ENCODE measurements around the gene LSP1. TPM values are rescaled to one million over a fixed set of nuclear protein-coding genes. Genes with fewer than 3 reads are reported as not detected.

The LSP1 gene
- total and polyA plus RNA-seq, 2 of the 8 experiments (the other 6 are each of a cell fraction or from before 2014, with no cell fraction given), result 0.03 TPM; not detected in 1

DNA sequence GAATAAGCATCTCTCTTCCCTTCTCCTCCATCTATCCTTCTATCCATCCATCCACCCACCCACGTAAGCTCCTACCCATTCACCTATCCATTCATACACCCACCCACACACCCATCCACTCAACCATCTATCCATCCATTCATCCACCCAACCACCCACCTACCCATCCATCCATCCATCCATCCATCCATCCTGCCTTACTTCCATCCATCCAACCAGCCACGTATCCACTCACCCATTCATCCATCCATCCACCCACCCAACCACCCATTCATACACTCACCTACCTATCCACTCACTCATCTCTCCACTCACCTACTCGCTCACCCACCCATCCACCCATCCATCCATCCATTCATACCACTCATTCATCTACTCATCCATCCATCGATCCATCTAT, 79.8 kb downstream of the LSP1 start:
- Histone ChIP-seq H4K8ac (ENCODE audit: extremely low read depth, insufficient read depth, low read length) (no peak overlapping the region), H3K9ac (replicated peaks in 1 of 4; ENCODE audit: extremely low read depth in 1 of 4, low read depth in 3 of 4, low read length in 3 of 4) (no peak overlapping the region), H3K36me3 (ENCODE audit: control insufficient read depth in 2 of 4, insufficient read depth in 4 of 4, low read length in 3 of 4) (no peaks in the 10 kb centered on the region), H4K20me1 (replicated peaks in 1 of 2; ENCODE audit: control insufficient read depth in 1 of 2, insufficient read depth in 2 of 2, low read length in 2 of 2) (no peaks in the 10 kb centered on the region), H2BK20ac (ENCODE audit: low read length) (no peak overlapping the region), H2AK5ac (ENCODE audit: low read depth, low read length) (no peak overlapping the region), H2BK15ac (ENCODE audit: low read length) (no peak overlapping the region), H3K14ac (ENCODE audit: insufficient read length) (no peak overlapping the region), H2BK120ac (replicated peaks; ENCODE audit: low read depth, low read length) (no peak overlapping the region), H3K23ac (ENCODE audit: insufficient read length) (no peak overlapping the region), H3K4ac (replicated peaks; ENCODE audit: insufficient read length, low read depth, low read length) (no peak overlapping the region), H2BK12ac (ENCODE audit: low read depth, low read length) (no peak overlapping the region), H2AFZ (ENCODE audit: low read length) (no peak overlapping the region), H3K18ac (ENCODE audit: extremely low read depth, low read length) (no peak overlapping the region), H4K5ac (ENCODE audit: insufficient read length, low read depth, low read length) (no peak overlapping the region), H2BK5ac (ENCODE audit: low read depth, low read length) (no peak overlapping the region), H3K27ac (ENCODE audit: low read depth, low read length) (no peak overlapping the region), H3K27me3 (replicated peaks in 1 of 4; ENCODE audit: control insufficient read depth in 3 of 4, extremely low read depth in 1 of 4, insufficient read depth in 3 of 4, low read length in 3 of 4) (no peaks in the 10 kb centered on the region), H3K79me1 (ENCODE audit: low read depth, low read length) (no peaks in the 10 kb centered on the region), H4K91ac (replicated peaks; ENCODE audit: insufficient read length, low read length) (no peak overlapping the region), H3K4me3 (ENCODE audit: extremely low read depth in 1 of 4, insufficient read depth in 2 of 4, low read depth in 3 of 4, low read length in 4 of 4) (no peak overlapping the region), H3K4me2 (ENCODE audit: insufficient read depth in 1 of 2, low read depth in 2 of 2, low read length in 2 of 2) (no peak overlapping the region), H3K4me1 (replicated peaks in 1 of 4; ENCODE audit: control insufficient read depth in 3 of 4, insufficient read depth in 4 of 4, low read length in 3 of 4) (no peaks in the 10 kb centered on the region; a peak in 1 of 7 replicates), H3K79me2 (ENCODE audit: control insufficient read depth in 1 of 2, insufficient read depth in 2 of 2, low read length in 2 of 2) (no peaks in the 10 kb centered on the region), H3K23me2 (ENCODE audit: low read depth, low read length) (peaks cover 4% of the 10 kb centered on the region; the same call in 1 of the 2 replicates), H3K9me3 (ENCODE audit: insufficient read depth in 2 of 2, low read depth in 1 of 2, low read length in 1 of 2) (no peaks in the 10 kb centered on the region), H3K56ac (replicated peaks; ENCODE audit: insufficient read length, low read depth, low read length) (peak overlapping the region; percentile 53)
- FAIRE-seq, result no peak
- WGBS, 2 experiments (ENCODE audit: extremely low coverage in 1 of 2, insufficient coverage in 1 of 2, insufficient read length in 1 of 2, insufficient replicate concordance in 2 of 2, low coverage in 1 of 2, low lambda C conversion rate in 2 of 2, missing lambda C conversion rate in 1 of 2), result 84 to 100% methylated on average over 3 to 4 of the region's 4 CpGs
- POLR2A ChIA-PET (ENCODE audit: partially characterized antibody), result no interaction called here
- CTCF ChIA-PET (ENCODE audit: partially characterized antibody), result interaction anchor here (0.6 to 2.7 kb wide), 6 partner anchors 16 to 347 kb away, joined by 3 to 8 read pairs (median 5); no protein-coding TSS in a partner anchor
- no peak for DNase-seq (ENCODE audit: low read depth in 1 of 2, low spot score in 2 of 2)
- no peak for TF ChIP-seq MAFK (IDR thresholded peaks at IDR 0.05; ENCODE audit: low read depth, low read length)
- TF ChIP-seq, protein P1, sequence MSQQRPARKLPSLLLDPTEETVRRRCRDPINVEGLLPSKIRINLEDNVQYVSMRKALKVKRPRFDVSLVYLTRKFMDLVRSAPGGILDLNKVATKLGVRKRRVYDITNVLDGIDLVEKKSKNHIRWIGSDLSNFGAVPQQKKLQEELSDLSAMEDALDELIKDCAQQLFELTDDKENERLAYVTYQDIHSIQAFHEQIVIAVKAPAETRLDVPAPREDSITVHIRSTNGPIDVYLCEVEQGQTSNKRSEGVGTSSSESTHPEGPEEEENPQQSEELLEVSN (IDR thresholded peaks at IDR 0.05), result no peak
- no peak for TF ChIP-seq CTBP2 (IDR thresholded peaks at IDR 0.05; ENCODE audit: borderline replicate concordance, insufficient read depth, insufficient read length, low read length)
- TF ChIP-seq, protein P2, sequence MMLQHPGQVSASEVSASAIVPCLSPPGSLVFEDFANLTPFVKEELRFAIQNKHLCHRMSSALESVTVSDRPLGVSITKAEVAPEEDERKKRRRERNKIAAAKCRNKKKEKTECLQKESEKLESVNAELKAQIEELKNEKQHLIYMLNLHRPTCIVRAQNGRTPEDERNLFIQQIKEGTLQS (IDR thresholded peaks at IDR 0.05; ENCODE audit: insufficient read depth, low read depth, low read length), result no peak
- TF ChIP-seq, protein P3, sequence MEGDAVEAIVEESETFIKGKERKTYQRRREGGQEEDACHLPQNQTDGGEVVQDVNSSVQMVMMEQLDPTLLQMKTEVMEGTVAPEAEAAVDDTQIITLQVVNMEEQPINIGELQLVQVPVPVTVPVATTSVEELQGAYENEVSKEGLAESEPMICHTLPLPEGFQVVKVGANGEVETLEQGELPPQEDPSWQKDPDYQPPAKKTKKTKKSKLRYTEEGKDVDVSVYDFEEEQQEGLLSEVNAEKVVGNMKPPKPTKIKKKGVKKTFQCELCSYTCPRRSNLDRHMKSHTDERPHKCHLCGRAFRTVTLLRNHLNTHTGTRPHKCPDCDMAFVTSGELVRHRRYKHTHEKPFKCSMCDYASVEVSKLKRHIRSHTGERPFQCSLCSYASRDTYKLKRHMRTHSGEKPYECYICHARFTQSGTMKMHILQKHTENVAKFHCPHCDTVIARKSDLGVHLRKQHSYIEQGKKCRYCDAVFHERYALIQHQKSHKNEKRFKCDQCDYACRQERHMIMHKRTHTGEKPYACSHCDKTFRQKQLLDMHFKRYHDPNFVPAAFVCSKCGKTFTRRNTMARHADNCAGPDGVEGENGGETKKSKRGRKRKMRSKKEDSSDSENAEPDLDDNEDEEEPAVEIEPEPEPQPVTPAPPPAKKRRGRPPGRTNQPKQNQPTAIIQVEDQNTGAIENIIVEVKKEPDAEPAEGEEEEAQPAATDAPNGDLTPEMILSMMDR (IDR thresholded peaks at IDR 0.05; ENCODE audit: control extremely low read depth in 1 of 3, insufficient read depth in 1 of 3, low read depth in 1 of 3, low read length in 3 of 3), result no peak
- no peak for TF ChIP-seq SP2 (IDR thresholded peaks at IDR 0.05; ENCODE audit: low read length)
- TF ChIP-seq KDM5A (IDR thresholded peaks at IDR 0.05; ENCODE audit: low read length), result no peak
- no peak for TF ChIP-seq SIX5 (IDR thresholded peaks at IDR 0.05; ENCODE audit: low read depth, low read length)
- TF ChIP-seq YY1 (IDR thresholded peaks at IDR 0.05; ENCODE audit: low read depth, low read length), result no peak
- no peak for TF ChIP-seq TCF12 (IDR thresholded peaks at IDR 0.05; ENCODE audit: low read depth, low read length)
- TF ChIP-seq NRF1 (IDR thresholded peaks at IDR 0.05; ENCODE audit: low read depth, low read length), result no peak

All from H1 (cell line).